ENCODE measurements around the gene ANO5. TPM values are rescaled to one million over a fixed set of nuclear protein-coding genes. Genes with fewer than 3 reads are reported as not detected.

Gene ANO5
- total and polyA plus RNA-seq, 2 of the 8 experiments (the other 6 are each of a cell fraction or from before 2014, with no cell fraction given), result 2.6 to 5.0 TPM

DNA sequence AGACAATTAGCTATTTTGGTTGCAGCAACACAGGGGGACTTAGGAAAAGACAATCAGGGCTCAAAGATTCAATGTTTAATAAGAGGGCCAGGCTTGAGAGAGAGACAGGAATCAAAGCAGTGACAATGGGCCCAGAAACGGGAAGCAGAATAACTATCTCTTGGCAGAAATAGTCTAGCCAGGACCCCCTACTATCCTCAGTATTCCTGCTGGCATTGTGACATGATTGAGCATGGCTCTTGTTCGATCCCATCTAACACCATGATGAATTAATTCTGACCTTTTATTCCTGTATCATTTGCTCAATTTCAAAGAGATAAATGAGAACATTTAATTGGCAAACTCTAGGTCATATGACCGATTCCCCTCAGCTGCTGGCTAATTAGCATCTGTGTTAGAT lies 12.8 kb upstream of the ANO5 start (continued):
- TF ChIP-seq SIX5 (IDR thresholded peaks at IDR 0.05; ENCODE audit: low read depth, low read length), result no peak
- TF ChIP-seq ASH2L (IDR thresholded peaks at IDR 0.05; ENCODE audit: low read length), result no peak
- no peak for TF ChIP-seq SAP30 (IDR thresholded peaks at IDR 0.05; ENCODE audit: insufficient read depth, insufficient replicate concordance, low read length)
- no peak for TF ChIP-seq BRCA1 (IDR thresholded peaks at IDR 0.05; ENCODE audit: low read depth, low read length)
- TF ChIP-seq SRF (IDR thresholded peaks at IDR 0.05; ENCODE audit: low read depth, low read length), result no peak

Data from H1 (cell line).